H9 (cell line): Measurements from ENCODE around the gene TMEM51. TPM values are rescaled to one million over a fixed set of nuclear protein-coding genes. Genes with fewer than 3 reads are reported as not detected.

Experiments used
- DNase-seq: peaks from one replicate; pipeline ENCODE4 v3.0.0-alpha.2; 2017
- H2AFZ ChIP-seq: one replicate; pipeline ENCODE4 v1.6.1; 2013; ENCODE audit warnings: mild to moderate bottlenecking, low read length, control low read depth, moderate library complexity
- H2AK5ac ChIP-seq: 2 replicates; pipeline ENCODE4 v1.6.1; 2013; ENCODE audit warnings: low read length, control low read depth, mixed read lengths; ENCODE audit not compliant: insufficient read length
- H2BK120ac ChIP-seq: one replicate; pipeline ENCODE4 v1.6.1; 2013; ENCODE audit warnings: low read depth, mild to moderate bottlenecking, low read length, control low read depth, inconsistent platforms; ENCODE audit not compliant: poor library complexity, severe bottlenecking
- H2BK12ac ChIP-seq: 2 replicates; pipeline ENCODE4 v1.6.1; 2013; ENCODE audit warnings: low read length, control low read depth, mixed read lengths, low read depth; ENCODE audit not compliant: insufficient read length
- H2BK15ac ChIP-seq: 2 replicates; pipeline ENCODE4 v1.6.1; 2013; ENCODE audit warnings: low read depth, low read length, control low read depth
- H2BK20ac ChIP-seq: one replicate; pipeline ENCODE4 v1.6.1; 2013; ENCODE audit warnings: low read depth, mild to moderate bottlenecking, low read length, control low read depth, inconsistent platforms; ENCODE audit not compliant: poor library complexity, severe bottlenecking
- H2BK5ac ChIP-seq: 2 replicates; pipeline ENCODE4 v1.6.1; 2013; ENCODE audit warnings: low read length, control low read depth, mixed read lengths; ENCODE audit not compliant: insufficient read length
- H3K14ac ChIP-seq: 2 replicates; pipeline ENCODE4 v1.6.1; 2013; ENCODE audit warnings: low read length, control low read depth; ENCODE audit not compliant: insufficient read depth
- H3K18ac ChIP-seq: 2 replicates; pipeline ENCODE4 v1.6.1; 2013; ENCODE audit warnings: low read depth, mild to moderate bottlenecking, mixed read lengths, low read length, control low read depth; ENCODE audit not compliant: insufficient read length
- H3K23ac ChIP-seq: 2 replicates; pipeline ENCODE4 v1.6.1; 2013; ENCODE audit warnings: low read length, control low read depth, mixed read lengths, low read depth; ENCODE audit not compliant: insufficient read length
- H3K23me2 ChIP-seq: 2 replicates; pipeline ENCODE4 v1.6.1; 2013; ENCODE audit warnings: low read depth, mild to moderate bottlenecking, mixed read lengths, low read length, control low read depth; ENCODE audit not compliant: insufficient read length, poor library complexity, severe bottlenecking
- H3K27ac ChIP-seq: 2 replicates; pipeline ENCODE4 v1.5.1; 2013; ENCODE audit warnings: low read length, control low read depth, mixed read lengths, low read depth; ENCODE audit not compliant: insufficient read length
- H3K27me3 ChIP-seq: 2 replicates; pipeline ENCODE4 v1.6.1; 2013; ENCODE audit warnings: low read length, control low read depth, inconsistent platforms; ENCODE audit not compliant: insufficient read depth
- H3K4ac ChIP-seq: 2 replicates; pipeline ENCODE4 v1.6.1; 2013; ENCODE audit warnings: low read depth, mild to moderate bottlenecking, control low read depth, inconsistent platforms, low read length, moderate library complexity
- H3K4me1 ChIP-seq: 2 replicates; pipeline ENCODE4 v1.6.1; 2013; ENCODE audit warnings: low read length, control low read depth, inconsistent platforms; ENCODE audit not compliant: insufficient read depth
- H3K4me2 ChIP-seq: 2 replicates; pipeline ENCODE4 v1.6.1; 2013; ENCODE audit warnings: low read length, control low read depth, mixed read lengths; ENCODE audit not compliant: insufficient read length, insufficient read depth
- H3K56ac ChIP-seq: 2 replicates; pipeline ENCODE4 v1.6.1; 2013; ENCODE audit warnings: low read depth, mild to moderate bottlenecking, mixed read lengths, low read length, control low read depth; ENCODE audit not compliant: insufficient read length
- H3K79me1 ChIP-seq: 2 replicates; pipeline ENCODE4 v1.6.1; 2013; ENCODE audit warnings: low read depth, mild to moderate bottlenecking, moderate library complexity, low read length, control low read depth, inconsistent platforms; ENCODE audit not compliant: insufficient read depth, poor library complexity, severe bottlenecking
- H3K79me2 ChIP-seq: 2 replicates; pipeline ENCODE4 v1.6.1; 2013; ENCODE audit warnings: low read length, control low read depth, inconsistent platforms; ENCODE audit not compliant: insufficient read depth
- H3K9ac ChIP-seq: 2 replicates; pipeline ENCODE4 v1.6.1; 2013; ENCODE audit warnings: low read length, control low read depth, mixed read lengths; ENCODE audit not compliant: insufficient read length; ENCODE audit errors: extremely low read depth
- H3K9me3 ChIP-seq: one replicate; pipeline ENCODE4 v1.6.1; 2013; ENCODE audit warnings: low read depth, low read length, inconsistent platforms; ENCODE audit not compliant: control insufficient read depth
- H3T11ph ChIP-seq: one replicate; pipeline ENCODE4 v1.6.1; 2013; ENCODE audit warnings: mild to moderate bottlenecking, low read length, control low read depth, inconsistent platforms
- H4K20me1 ChIP-seq: one replicate; pipeline ENCODE4 v1.6.1; 2013; ENCODE audit not compliant: control insufficient read depth, insufficient read length, insufficient read depth
- H4K5ac ChIP-seq: 2 replicates; pipeline ENCODE4 v1.6.1; 2013; ENCODE audit warnings: low read depth, mild to moderate bottlenecking, mixed read lengths, low read length, control low read depth; ENCODE audit not compliant: insufficient read length
- H4K8ac ChIP-seq: replicated peaks from 2 replicates; pipeline ENCODE4 v1.6.1; 2013; ENCODE audit warnings: low read length, control low read depth, mixed read lengths, low read depth; ENCODE audit not compliant: insufficient read length
- H4K91ac ChIP-seq: 2 replicates; pipeline ENCODE4 v1.6.1; 2013; ENCODE audit warnings: low read depth, mild to moderate bottlenecking, moderate library complexity, mixed read lengths, low read length, control low read depth; ENCODE audit not compliant: insufficient read length
- H3K27ac Mint-ChIP-seq, 3 experiments: 2 replicates in 2 of 3; 3 replicates in 1 of 3; pipeline ENCODE4 v1.8.0; 2020 to 2021; ENCODE audit warnings: mixed read lengths in 3 of 3, mild to moderate bottlenecking in 1 of 3, moderate library complexity in 1 of 3
- H3K27me3 Mint-ChIP-seq: 2 replicates; pipeline ENCODE4 v1.8.0; 2021; ENCODE audit warnings: low read depth, mild to moderate bottlenecking, moderate library complexity, mixed read lengths
- H3K36me3 Mint-ChIP-seq, 3 experiments: 2 replicates in 2 of 3; 3 replicates in 1 of 3; pipeline ENCODE4 v1.8.0; 2020 to 2021; ENCODE audit warnings: low read depth in 3 of 3, mixed read lengths in 3 of 3; ENCODE audit not compliant: insufficient read depth in 1 of 3
- H3K4me1 Mint-ChIP-seq, 2 experiments: 2 replicates each; pipeline ENCODE4 v1.8.0; 2020; ENCODE audit warnings: mixed read lengths in 2 of 2
- H3K4me3 Mint-ChIP-seq, 2 experiments: 2 replicates in 1 of 2; 3 replicates in 1 of 2; pipeline ENCODE4 v1.8.0; 2020 to 2021; ENCODE audit warnings: mild to moderate bottlenecking in 2 of 2, mixed read lengths in 2 of 2, moderate library complexity in 1 of 2
- H3K9me3 Mint-ChIP-seq, 2 experiments: 2 replicates in 1 of 2; 3 replicates in 1 of 2; pipeline ENCODE4 v1.8.0; 2020; ENCODE audit warnings: mild to moderate bottlenecking in 2 of 2, mixed read lengths in 2 of 2, moderate library complexity in 1 of 2
- CTCF ChIP-seq: fragments of 200-600 bp; sonication (generic); conservative IDR thresholded peaks from 3 replicates; pipeline ENCODE4 v1.8.0; 2021; ENCODE audit warnings: antibody characterized with exemption, mild to moderate bottlenecking
- WGBS: extraction: QIAGEN DNeasy Blood & Tissue Kit; methylation state at CpG from one replicate; pipeline ENCODE4 v1.1.7; 2013; ENCODE audit warnings: missing lambda C conversion rate, low lambda C conversion rate, mixed read lengths; ENCODE audit not compliant: insufficient read length; ENCODE audit errors: extremely low coverage; 5-methylcytosine and 5-hydroxymethylcytosine counted together
- total RNA-seq: library from RNA; stranded (reverse); gene quantifications from 2 replicates; pipeline ENCODE4 v1.2.1, GENCODE V29; 2021

TMEM51 gene
- total RNA-seq, 1 experiment from 2014 or later: 4.6 TPM

GRCh38 chr1:15218287-15219279 lies 65.0 kb downstream of the TMEM51 start:
- Mint-ChIP-seq H3K36me3 (peaks cover 29 to 35% (median 29%) of the 10 kb centered on the region in 3 experiments), H3K4me1 (peaks cover 6 to 13% of the 10 kb centered on the region in 2 experiments; a peak in 3 of 4 replicates), H3K9me3 (peaks cover 12 to 17% of the 10 kb centered on the region in 2 experiments), H3K4me3 (no peak overlapping the region), H3K27me3 (no peaks in the 10 kb centered on the region), H3K27ac (no peak overlapping the region; a peak in 1 of 7 replicates)
- Histone ChIP-seq H3K4me2 (no peak overlapping the region), H4K5ac (no peak overlapping the region), H2BK12ac (no peak overlapping the region), H3K9me3 (no peaks in the 10 kb centered on the region), H4K8ac (no peak overlapping the region), H3K23me2 (no peaks in the 10 kb centered on the region), H3K4me1 (no peaks in the 10 kb centered on the region), H2BK5ac (no peak overlapping the region), H3K9ac (no peak overlapping the region), H3K56ac (no peak overlapping the region), H3K27me3 (no peaks in the 10 kb centered on the region), H3K79me2 (no peaks in the 10 kb centered on the region), H3K14ac (no peak overlapping the region), H3K18ac (no peak overlapping the region), H3K79me1 (no peaks in the 10 kb centered on the region), H2BK15ac (no peak overlapping the region), H2AFZ (no peak overlapping the region), H3K4ac (no peak overlapping the region), H2BK20ac (no peak overlapping the region), H2AK5ac (no peak overlapping the region), H4K20me1 (no peaks in the 10 kb centered on the region), H2BK120ac (no peak overlapping the region), H3K23ac (no peak overlapping the region), H4K91ac (no peak overlapping the region), H3K27ac (no peak overlapping the region), H3T11ph (no peak overlapping the region)
- no CpG with 5 or more reads among the region's 6 CpGs for WGBS
- DNase-seq: no peak
- TF ChIP-seq CTCF: no peak
